ENCODE data around the gene PATJ. TPM values are rescaled to one million over a fixed set of nuclear protein-coding genes. Genes with fewer than 3 reads are reported as not detected.
A peak's percentile ranks its signal among the peaks of the same experiment; 100 is the strongest.
"Not testable (repeated sequence)": the region's sequence is repeated elsewhere in the genome, so short reads cannot be mapped to it uniquely, and the experiment has no call there.

The PATJ gene
- total RNA-seq, 1 donor from 2014 or later: 86.8 TPM

DNA sequence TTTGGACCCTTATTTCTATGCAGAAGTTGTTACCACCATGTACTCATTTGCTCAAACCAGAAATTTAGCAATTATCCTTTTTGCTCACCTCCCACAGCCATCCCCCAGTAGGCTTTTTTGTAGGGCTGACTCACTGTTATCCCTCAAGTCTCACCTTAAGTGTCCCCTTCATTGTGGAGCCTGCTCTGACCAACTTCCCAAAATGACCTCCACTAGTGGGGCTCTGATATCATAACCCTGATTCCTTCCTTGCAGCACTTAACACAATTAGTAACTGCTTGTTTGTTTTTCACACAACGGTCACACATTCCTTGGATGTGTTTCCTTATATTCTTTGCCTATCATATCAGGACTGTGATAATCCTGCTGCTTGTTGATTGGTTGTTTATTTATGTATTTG, 76.7 kb downstream of the PATJ start:
- no peak for DNase-seq (ENCODE audit: low spot score)

DNA sequence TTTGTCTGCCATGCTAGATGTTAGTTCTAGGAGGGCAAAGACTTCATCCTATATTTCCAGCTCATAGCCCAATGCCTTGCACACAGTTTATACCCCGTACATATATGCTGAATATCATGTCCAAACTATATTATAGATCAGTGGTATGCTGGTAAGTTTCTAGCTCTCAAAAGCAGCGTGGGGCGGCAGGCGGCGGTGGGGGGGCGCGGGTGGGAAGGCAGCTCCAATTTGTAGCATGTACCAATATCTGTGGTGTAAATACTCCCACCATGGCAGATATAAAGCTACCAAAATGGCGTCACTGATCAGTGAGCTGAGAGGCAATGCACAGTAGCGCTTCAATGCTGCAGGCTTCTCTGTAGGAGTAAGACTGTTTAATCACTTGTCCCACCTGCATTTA, 77.1 kb downstream of the PATJ start:
- no peak for DNase-seq (ENCODE audit: low spot score)

DNA sequence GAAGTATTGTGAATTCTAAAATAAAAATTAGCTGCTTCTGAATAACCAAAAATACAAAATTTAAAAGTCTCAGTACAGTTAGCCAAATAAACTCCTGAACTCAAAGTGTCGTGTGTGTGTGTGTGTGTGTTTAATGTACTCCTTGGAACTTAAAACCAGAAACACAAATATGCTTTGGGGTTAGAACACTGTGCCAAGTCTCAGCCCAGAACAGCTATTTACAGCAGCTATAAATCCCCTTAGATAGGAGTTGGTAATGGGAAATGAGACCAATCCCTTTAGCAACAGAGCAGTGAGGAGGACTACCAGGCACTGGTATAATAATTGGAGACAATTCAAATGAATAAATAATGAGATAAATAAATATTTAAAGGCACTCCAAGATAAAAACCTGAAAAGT, 83.1 kb downstream of the PATJ start:
- DNase-seq (ENCODE audit: low spot score): no peak

GRCh38 chr1:61828805-61829204, 86.5 kb downstream of the PATJ start:
- no peak for DNase-seq (ENCODE audit: low spot score)

DNA sequence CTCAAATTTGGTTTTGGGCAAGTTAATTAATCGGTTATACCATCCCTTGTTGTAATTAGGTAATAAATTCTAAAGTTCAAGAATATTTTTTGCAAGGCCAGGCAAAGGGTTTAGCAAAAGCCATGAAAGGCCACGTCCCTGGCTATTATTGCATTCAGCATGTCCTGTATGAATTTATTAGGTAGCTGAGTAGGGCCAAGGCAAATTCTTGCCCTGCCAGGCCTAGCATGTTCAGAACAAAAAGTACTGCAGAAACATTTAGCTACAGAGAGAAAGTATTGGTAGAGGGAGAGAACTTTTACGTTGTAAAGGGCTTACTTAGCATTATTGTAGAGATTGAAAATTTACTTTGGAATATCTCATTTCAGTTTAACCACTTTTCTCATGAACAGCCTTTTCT, 94.4 kb downstream of the PATJ start:
- no peak for DNase-seq (ENCODE audit: low spot score)

GRCh38 chr1:61837607-61838006, 95.3 kb downstream of the PATJ start:
- DNase-seq (ENCODE audit: low spot score): peak; percentile 53

DNA sequence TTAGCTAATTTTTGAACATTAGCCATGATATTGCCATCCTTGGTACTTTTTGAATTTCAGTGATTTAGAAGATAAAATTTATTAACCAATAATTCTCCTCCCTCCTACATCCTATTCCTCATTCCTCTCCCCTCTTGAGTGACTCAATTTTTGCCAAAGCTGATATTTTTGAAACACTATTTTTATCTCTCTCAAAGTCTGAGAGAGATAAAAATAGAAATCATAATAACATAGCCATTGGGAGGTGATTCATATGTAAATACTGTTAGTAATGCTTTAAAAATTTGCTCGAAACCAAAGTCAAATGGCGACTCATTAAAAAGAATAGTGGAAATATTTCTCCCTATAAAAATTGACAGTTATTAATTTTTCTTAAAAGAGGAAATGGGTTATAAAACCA, 97.4 kb downstream of the PATJ start:
- DNase-seq (ENCODE audit: low spot score): no peak

- no peak for DNase-seq (ENCODE audit: low spot score)
Measured at GRCh38 chr1:61842036-61842435, 99.8 kb downstream of the PATJ start.

DNA sequence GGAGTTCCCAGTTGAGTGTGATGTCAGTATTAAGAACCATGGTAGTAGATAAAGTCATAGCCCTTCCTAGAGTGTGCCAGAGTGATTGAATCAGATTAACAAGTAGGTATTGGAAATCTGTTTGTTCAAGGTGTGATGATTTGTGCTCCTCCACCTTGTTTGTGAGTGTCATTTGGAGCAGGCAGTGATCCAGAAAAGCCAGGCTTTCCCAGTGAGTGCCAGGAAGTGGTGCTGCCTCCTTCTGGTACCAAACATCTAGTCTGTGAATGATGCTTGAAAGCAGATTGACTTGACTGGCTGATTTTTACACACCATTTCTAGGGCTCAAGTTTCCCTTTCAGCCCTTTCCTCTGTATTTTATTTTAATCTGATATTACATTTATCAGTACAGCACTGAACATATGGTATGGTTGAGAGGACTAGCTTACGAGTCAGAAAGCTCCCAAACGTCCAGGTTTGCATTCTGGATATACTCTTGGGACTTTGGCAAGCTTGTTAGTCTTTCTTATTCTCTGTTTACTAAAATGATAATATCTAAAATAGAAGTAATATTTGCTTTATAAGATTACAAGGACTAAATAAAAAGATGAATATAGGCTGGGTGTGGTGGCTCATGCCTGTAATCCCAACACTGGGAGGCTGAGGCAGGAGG, 100.7 kb downstream of the PATJ start:
- peak; percentile 40 for DNase-seq (ENCODE audit: low spot score)

GRCh38 chr1:61844006-61844405, 101.7 kb downstream of the PATJ start:
- no peak for DNase-seq (ENCODE audit: low spot score)

DNA sequence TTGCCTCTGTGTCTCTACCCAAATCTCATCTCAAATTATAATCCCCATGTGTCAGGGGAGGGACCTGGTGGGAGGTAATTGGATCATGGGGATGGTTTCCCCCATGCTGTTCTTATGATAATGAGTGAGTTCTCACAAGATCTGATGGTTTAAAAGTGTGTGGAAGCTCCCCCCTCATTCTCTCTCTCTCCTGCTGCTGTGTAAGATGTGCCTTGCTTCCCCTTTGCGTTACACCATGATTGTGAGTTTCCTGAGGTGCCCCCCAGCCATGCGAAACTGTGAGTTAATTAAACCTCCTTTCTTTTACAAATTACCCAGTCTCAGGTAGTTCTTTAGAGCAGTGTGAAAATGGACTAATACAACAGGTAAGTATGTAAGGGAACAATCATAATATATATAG, 102.4 kb downstream of the PATJ start:
- DNase-seq (ENCODE audit: low spot score): not testable (repeated sequence)

DNA sequence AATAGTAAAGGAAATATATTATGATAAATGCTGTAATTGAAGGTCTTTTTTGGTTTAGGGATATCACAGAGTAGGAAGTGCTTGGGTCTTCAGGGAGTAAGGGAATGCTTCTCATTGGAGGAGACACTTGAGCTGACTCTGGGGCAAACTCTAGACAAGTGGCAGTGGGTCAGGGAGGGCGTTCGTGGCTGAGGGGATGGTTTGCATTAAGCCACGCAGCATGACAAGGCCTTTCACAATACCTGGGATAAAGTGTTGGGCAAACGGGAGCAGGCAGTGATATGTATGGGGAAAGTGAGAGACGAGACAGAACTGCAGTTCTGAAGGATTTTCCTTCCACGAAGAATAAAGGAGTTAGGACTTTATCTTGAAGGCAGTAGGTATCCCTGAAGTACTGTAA, 109.0 kb downstream of the PATJ start:
- no peak for DNase-seq (ENCODE audit: low spot score)

DNA sequence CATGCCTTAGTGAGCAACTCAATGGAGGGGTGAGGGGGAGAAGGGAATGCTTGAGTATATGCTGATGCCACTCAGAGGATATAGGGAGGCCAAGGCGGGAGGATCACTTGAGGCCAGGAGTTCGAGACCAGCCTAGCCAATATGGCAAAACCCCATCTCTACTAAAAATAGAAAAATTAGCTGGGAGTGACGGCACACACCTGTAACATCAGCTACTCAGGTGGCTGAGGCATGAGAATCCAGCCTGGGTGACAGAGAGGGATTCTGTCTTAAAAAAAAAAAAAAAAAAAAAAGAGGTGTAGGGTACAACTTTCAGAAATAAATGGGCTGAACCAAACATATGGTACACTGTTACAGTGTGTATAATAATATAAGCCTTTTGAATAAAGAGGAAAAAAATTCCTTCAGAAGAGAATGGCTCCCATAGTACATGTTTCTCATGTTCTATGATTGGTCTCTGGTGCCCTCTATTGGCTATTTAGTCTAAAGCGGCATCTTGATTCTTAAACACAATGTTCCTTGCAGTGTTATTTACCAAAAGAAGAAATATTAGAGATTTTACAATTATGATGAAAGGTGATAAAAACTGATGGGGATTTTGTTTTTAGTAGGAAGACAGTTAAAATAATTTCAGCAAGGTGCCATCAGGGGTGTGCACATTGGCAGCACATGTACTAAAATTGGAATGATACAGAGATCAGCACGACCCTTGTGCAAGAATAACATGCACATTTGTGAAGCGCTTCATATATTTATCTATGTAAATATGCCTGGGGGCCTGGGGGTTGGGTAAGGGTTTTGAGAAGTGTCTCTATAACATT, 109.8 kb downstream of the PATJ start:
- no peak for DNase-seq (ENCODE audit: low spot score)

DNA sequence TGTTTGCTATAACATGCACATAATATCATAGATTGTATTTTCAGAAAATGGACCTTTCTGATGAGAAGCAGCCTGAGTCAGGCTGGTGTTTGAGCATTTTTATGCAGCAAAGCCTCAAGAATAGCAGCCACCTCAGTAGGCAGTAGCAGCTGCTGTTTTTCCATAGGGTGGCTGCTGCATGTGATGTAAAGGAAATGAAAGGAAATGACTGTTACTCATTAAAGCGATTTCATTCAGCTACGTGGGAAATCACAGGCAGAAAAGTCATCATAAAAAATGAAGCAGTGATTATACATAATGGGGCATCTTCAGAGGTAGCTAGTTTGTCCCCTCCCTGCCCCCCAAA, 110.4 kb downstream of the PATJ start:
- no peak for DNase-seq (ENCODE audit: low spot score)

DNA sequence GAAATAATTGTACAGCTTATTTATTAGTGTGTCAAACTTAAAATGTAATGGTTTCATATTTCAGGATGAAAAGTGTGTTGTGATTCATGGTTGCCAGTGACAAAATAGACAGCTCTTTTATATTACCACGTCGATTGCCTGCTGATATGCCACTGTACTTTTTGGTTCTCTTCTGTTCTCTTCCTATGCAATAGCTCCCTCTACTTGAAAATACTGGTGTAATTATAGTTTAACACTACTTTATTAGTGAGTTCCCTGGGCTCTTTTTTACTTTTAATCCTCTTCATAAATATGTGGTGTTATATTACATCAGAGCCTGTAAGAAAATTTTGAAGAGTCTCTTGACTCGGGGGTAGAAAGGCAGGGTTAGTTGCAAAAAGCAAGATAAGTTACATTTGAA, 111.3 kb downstream of the PATJ start:
- no peak for DNase-seq (ENCODE audit: low spot score)

- no peak for DNase-seq (ENCODE audit: low spot score)
Measured at GRCh38 chr1:61864489-61864888, 122.2 kb downstream of the PATJ start.

- DNase-seq (ENCODE audit: low spot score): no peak
Measured at GRCh38 chr1:61865646-61866220, 123.5 kb downstream of the PATJ start.

DNA sequence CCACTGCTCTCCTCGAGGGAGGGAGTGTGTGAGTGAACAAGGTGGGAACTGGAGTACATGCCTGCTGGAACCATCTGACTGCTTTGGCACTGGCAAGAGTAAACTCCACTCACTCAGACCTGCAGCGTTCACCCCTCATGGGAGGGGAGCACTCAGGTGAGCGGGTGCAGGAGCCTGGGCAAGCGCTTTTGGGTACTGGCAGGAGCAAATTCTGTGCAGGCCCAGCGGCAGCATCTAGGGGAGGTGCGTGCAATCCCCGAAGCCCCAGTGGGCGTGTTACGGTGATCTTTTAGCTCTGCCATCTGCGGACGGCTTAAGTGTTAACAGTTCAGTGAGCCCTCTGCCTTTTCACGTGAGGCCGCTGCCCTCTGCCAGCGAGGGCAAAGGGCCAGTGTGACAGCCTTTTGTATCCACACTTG, 127.4 kb downstream of the PATJ start:
- no peak for DNase-seq (ENCODE audit: low spot score)

DNA sequence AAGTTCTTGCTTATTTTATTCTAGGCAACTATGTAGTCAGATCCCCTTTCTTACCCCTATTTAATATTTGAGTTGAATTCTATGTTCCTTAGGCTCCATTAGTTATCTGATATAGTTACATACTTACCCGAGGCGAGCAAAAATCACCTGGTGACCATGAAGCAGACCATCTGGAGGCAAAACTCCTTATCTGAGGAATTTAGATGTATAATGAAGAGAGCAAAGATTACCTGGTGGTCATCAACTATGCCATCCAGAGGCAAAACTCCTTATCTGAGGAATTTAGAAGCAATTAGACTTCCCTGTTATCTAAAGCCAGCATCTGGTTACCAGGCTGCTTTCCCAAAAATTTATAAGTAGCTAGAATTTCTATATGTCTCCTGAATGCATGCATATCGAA, 129.9 kb downstream of the PATJ start:
- no peak for DNase-seq (ENCODE audit: low spot score)

DNA sequence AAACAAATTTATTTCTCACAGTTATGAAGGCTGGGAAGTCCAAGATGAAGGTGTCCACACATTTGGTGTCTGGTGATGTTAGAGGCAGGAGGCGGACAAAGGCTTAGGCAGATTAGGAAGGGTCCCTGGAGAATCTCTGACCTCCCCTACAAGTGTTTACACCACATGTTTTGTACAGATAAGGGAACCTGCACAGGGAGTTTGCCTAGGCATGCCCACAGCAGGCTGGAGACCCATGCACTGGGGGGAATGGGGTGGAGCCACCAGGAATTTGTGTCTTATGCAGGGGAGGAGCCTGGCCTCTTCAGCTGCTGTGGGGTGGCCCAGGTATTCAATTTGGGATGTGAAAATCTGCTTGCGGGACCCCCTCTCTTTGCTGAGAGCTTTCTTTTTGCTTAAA, 131.3 kb downstream of the PATJ start:
- DNase-seq (ENCODE audit: low spot score): no peak

GRCh38 chr1:61873994-61874393, 131.7 kb downstream of the PATJ start:
- no peak for DNase-seq (ENCODE audit: low spot score)

- no peak for DNase-seq (ENCODE audit: low spot score)
Measured at GRCh38 chr1:61875198-61875597, 132.9 kb downstream of the PATJ start.

GRCh38 chr1:61879887-61880474, 137.7 kb downstream of the PATJ start:
- DNase-seq (ENCODE audit: low spot score): not testable (repeated sequence)
